Measurements from ENCODE around the gene CEP20.
A peak's percentile ranks its signal among the peaks of the same experiment; 100 is the strongest.

Gene CEP20

DNA sequence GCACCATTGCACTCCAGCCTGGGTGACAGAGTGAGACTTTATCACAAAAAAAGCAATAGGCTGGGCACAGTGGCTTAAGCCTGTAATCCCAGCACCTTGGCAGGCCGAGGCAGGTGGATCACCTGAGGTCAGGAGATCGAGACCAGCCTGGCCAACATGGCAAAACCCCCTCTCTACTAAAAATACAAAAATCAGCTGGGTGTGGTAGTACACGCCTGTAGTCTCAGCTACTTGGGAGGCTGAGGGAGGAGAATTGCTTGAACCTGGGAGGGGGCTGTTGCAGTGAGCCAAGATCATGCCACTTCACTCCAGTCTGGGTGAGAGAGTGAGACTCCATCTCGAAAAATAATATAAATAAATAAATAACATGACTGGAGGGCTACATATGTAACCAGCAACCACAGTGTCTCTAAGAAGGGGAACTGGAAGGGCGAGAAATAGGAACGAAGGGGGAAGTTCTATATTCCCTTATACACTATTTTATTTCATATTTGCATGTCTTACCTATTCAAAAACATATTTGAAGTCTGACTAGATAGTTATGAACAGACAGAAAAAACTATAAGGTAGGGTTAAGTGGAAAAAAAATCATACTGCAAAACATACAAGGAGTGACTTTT is 57.5 kb downstream of the CEP20 start:
- no peak for DNase-seq

DNA sequence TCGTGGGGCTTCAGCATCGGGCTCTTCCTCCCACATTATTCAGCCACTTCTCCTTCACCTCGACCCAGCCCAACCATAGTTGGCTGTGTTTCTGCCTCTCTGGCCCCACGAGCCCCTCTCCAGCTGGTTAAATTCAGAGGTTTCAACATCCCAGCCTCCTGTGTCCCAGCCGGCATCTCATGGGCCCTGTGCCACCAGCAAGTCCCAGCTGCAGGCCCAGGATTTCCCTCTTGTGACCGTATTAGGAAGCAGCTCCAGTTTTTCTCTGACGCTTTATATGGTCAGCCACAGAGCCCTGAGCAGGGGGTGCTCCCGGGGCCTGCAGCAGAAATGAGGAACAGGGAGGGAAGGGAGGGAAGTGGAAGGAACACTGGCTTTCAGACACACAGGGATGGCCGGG is 58.9 kb downstream of the CEP20 start:
- peak; percentile 2 for DNase-seq

DNA sequence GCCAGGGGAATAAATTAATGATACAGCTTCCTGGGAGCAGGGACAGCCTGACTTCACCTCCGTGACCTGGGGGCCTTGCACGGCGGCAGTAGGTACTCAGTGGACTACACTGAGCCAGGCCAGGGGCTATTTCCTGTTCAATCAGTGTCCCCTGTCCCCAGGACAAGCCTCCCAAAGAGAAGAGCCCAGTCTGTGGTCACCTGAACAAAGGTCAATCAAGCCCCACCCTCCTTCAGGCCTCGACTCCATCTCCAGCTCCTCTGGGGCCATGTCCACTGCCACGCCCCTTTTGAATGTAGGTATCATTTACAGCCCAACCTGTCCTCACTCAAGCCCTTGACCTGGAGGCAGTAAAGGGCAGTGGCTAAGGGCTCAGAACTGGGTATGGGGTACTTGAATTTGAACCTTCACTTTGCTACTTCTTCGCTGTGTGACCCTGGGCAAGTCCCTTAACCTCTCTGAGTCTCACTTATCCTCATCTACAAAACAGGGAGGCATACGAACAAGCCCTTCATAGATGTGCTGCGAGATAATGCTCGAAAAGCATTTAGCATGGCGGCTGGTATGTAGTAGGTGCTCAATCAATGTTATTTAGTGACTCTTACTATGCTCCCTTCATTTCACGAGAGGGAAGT is 60.6 kb downstream of the CEP20 start:
- no peak for DNase-seq

DNA sequence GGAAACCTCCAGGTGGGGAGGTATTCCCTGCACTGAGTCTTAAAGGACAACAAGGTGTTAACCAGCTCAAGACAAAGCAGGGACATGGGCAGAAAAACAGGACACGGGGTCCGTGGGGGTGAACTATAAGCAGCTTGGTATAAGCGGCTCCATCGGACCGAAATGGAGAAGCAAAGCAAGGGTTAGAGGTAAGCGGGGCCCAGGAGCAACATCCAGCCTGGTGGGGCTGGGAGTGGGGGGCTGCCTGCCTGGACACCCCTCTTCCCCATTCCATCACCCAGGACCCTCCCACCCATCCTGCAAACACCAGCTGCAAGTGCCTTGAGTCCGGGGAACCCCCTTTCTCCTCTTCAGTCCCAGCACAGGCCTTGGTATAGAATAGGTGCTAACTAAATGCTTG is 61.1 kb downstream of the CEP20 start:
- no peak for DNase-seq

DNA sequence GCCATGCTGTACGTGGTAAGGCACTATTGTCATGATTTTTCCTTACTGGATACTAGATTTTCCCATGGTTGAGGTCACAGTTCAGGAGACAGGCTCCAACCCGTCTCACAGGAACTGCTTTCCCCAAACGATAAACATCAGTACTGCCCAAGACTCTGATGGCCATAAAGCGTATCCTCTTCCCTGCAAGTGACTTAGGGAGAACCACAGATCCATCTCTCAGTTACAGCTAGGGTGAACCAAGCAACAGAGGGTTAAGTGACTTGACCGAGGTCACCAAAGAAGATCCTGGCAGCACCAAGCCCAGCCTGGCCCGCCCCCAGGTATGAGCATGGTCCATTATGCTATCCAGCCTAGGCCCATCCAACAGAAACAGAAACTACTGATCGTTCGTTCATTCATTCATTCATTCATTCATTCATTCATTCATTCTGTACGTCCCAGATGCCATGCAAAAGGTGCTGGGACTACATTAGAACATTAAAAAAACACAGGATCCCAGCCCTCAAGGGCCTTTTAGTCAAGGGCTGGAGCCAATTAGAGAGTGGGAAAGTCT is 62.6 kb downstream of the CEP20 start:
- DNase-seq: no peak

DNA sequence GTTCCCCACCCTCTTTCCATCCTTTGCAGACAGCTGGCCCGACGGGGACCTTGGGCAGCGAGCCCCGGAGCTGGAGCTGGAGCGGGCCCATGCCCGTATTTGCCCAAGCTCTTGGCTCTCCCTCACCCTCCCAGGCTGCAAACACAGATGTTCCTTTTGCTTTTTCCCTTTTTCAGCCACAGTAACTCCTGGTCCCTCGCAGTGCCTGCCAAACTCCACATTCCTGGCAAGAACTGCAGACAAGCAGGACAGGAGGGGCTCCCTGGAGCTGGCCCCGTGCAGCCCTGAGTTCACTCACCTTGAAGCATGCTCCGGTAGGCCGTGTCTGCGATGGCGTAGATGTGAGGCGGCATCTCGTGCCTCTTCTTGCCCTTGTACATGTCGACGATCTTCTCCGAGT is 65.4 kb downstream of the CEP20 start:
- peak; percentile 68 for DNase-seq

DNA sequence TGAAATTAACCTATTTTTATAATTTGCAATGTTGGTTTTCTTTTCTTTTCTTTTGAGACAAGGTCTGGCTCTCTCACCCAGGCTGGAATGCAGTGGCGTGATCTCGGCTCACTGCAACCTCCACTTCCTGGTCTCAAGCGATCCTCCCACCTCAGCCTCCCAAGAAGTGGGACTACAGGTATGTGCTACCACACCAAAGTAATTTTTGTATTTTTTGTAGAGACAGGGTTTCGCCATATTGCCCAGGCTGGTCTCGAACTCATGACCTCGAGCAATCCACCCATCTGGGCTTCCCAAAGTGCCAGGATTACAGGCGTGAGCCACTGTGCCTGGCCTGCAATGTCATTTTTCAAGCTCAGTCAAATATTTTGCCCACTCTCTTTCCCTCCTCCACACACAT is 67.6 kb downstream of the CEP20 start:
- DNase-seq: no peak

DNA sequence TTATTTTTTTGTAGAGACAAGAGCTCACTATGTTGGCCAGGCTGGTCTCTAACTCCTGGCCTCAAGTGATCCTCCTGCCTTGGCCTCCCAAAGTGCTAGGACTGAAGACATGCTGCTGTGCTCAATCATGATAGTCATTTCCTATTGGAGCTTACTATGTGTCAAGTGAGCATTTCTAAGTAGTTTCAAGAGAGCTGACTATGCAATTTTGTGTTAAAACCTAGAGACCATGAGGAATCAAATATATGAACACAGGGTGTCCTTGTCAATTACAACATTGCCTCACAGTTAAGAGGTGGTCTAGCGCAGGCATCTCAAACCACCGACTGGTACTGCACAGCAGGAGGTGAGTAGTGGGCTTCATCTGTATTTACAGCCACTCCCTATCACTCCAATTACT is 69.4 kb downstream of the CEP20 start:
- DNase-seq: no peak

DNA sequence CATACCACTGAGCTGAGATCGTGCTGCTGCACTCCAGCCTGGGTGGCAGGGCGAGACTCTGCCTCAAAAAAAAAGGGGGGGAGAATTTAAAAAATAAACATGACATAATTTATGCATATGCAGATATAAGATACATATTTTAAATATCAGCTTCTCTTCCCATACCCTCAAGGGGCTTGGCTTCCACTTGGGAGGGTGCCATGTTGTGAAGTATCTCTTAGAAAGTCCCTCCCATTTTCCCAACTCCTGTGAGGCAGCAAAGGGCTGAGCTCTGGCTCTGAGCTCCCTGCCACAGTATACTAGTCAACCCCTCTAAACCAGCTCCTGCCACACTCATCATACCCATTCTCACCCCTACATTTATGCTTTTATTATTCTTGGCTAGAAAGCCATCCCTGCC is 71.0 kb downstream of the CEP20 start:
- DNase-seq: no peak

DNA sequence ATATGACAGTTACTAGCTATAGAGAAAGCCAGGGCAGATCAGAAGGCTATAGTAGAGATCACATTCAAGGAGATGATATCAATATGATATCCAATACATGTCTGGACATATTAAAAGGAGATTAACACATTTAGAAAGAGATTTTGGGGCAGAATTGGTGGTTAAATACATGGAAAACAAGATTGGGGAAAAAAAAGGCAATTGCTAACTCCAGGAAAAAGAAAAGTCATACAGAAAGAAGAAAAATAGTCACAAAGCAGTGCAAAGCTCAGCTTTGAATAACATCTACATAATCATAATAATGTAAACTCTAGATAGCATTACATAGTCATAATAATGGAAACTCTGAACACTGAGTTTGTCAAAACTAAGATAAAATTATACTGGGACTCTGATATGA is 72.2 kb downstream of the CEP20 start:
- no peak for DNase-seq

Data from NCI-H1694 treated with DMSO at 0.1 percent for 48 hours (cell line).